IPS-18a (cell line): Measurements from ENCODE around the gene MAP3K2.

Experiments used
- H3K27ac ChIP-seq: one replicate; pipeline ENCODE4 v1.5.1; 2013; ENCODE audit warnings: low read length
- H3K27me3 ChIP-seq: one replicate; pipeline ENCODE4 v1.6.1; 2013; ENCODE audit warnings: mild to moderate bottlenecking, low read length; ENCODE audit not compliant: control insufficient read depth, insufficient read depth
- H3K36me3 ChIP-seq: one replicate; pipeline ENCODE4 v1.6.1; 2013; ENCODE audit warnings: low read depth, low read length; ENCODE audit not compliant: control insufficient read depth
- H3K4me1 ChIP-seq: one replicate; pipeline ENCODE4 v1.6.1; 2013; ENCODE audit warnings: low read depth, low read length; ENCODE audit not compliant: control insufficient read depth
- H3K4me3 ChIP-seq: one replicate; pipeline ENCODE4 v1.5.1; 2013; ENCODE audit warnings: low read length
- H3K9ac ChIP-seq: one replicate; pipeline ENCODE4 v1.6.1; 2013; ENCODE audit warnings: mild to moderate bottlenecking, low read length, moderate library complexity
- H3K9me3 ChIP-seq: one replicate; pipeline ENCODE4 v1.6.1; 2013; ENCODE audit warnings: low read depth, low read length; ENCODE audit not compliant: control insufficient read depth

MAP3K2 gene

DNA sequence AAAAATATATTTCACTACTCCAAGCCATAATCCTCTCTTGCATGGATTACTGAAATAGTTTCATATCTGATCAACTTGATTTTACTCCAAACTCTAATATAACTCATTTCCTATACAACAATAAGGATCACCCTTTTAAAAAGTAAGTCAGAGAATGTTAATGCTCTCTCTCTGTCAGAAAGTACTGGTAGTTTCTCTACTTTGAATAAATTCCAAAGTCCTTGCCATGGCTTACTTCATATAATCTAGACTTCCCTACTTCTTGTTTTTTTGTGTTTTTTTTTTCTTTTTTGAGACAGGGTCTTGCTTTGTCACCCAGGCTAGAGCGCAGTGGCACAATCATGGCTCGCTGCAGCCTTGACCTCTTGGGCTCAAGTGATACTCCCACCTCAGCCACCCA is 36.2 kb downstream of the MAP3K2 start:
- Histone ChIP-seq H3K4me1 (no peaks in the 10 kb centered on the region), H3K27me3 (no peaks in the 10 kb centered on the region), H3K36me3 (no peaks in the 10 kb centered on the region), H3K4me3 (no peak overlapping the region), H3K27ac (no peak overlapping the region), H3K9me3 (no peaks in the 10 kb centered on the region), H3K9ac (no peak overlapping the region)

DNA sequence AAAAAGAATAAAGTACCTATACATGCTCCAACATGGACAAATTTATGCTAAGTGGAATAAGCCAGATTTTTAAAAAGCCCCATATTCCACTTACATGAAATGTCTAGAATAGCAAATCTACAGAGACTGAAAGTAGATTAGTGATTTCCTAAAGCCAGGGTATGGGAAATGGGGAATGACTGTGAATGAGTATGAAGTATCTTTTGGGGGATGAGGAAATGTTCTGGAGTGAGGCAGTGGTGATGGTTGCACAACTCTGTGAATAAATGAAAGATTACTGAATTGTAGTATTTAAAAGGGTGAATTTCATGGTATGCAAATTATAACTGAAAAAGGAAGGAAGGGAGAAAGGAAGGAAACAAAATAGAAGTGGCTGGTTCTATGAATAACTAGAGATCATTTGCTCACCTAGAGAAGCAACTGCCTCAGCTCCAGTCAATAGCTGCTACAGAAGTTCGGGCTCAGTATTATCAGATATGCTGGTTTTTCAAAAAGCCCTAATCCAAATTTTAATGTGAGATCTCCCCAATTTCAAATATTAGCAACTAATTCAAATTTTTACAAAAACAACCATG is 39.3 kb downstream of the MAP3K2 start:
- no peak overlapping the region for H3K27ac ChIP-seq
- no peaks in the 10 kb centered on the region for H3K9me3 ChIP-seq
- no peak overlapping the region for H3K4me3 ChIP-seq
- H3K36me3 ChIP-seq = no peaks in the 10 kb centered on the region
- H3K27me3 ChIP-seq = no peaks in the 10 kb centered on the region
- H3K4me1 ChIP-seq = no peaks in the 10 kb centered on the region
- H3K9ac ChIP-seq = no peak overlapping the region

DNA sequence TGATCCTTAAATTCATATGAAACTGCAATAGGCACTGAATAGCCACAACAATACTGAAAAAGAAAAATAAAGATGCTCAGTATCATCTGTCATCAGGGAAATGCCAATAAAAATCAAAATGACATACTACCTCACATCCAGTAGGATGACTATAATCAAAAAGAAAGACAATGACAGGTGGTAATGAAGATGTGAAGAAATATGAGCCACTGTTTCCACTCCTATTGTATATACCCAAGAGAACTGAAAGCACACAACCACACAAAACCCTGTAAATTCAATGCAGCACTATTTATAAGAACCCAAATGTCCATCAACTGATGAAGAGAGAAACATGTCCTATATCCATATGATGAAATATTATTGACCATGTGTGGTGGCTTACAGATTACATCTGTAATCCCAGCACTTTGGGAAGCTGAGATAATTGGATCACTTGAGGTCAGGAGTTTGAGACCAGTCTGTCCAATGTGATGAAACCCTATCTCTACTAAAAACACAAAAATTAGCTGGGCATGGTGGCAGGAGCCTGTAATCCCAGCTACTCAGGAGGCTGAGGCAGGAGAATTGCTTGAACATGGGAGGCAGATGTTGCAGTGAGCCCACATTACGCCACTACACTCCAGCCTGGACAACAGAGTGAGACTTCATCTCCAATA is 39.9 kb downstream of the MAP3K2 start:
- Histone ChIP-seq H3K9ac (no peak overlapping the region), H3K27me3 (no peaks in the 10 kb centered on the region), H3K36me3 (no peaks in the 10 kb centered on the region), H3K27ac (no peak overlapping the region), H3K9me3 (no peaks in the 10 kb centered on the region), H3K4me1 (no peaks in the 10 kb centered on the region), H3K4me3 (no peak overlapping the region)

DNA sequence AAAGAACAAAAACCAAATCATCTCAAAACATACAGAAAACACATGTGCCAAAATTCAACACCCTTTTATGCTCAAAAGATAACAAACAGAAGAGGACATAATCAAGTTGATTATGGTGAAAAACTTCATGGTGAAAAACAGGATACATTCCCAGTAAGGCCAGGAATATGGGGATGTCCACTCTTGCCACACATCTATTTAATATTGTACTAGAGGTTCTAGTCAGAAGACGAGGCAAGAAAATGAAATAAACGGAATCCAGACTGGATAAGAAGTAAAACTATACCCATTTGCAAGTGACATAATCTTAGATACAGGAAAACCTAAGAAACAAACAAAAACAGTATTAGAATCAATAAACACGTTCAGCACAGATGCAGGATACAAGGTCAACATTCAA is 40.8 kb downstream of the MAP3K2 start:
- Histone ChIP-seq H3K36me3 (no peaks in the 10 kb centered on the region), H3K9me3 (no peaks in the 10 kb centered on the region), H3K9ac (no peak overlapping the region), H3K4me3 (no peak overlapping the region), H3K4me1 (no peaks in the 10 kb centered on the region), H3K27me3 (no peaks in the 10 kb centered on the region), H3K27ac (no peak overlapping the region)

DNA sequence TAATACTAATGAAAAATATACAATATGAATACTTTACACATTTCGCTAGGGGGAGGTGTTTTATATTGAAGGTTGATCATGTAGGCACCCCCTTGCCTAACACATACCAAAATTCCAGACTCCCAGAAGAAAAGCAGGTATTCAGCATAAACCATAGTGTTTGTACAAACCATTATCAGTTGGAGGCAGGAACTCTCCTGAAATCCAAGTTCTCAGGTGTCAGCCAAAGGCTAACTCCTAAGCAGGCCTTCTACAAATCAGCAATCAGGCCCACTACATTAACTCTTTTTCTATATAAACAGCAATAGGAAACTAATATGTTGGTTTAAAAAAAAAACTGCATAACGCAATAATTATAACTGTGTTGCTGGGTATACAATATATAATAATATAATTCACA is 44.5 kb downstream of the MAP3K2 start:
- no peak overlapping the region for H3K9ac ChIP-seq
- no peak overlapping the region for H3K27ac ChIP-seq
- H3K4me1 ChIP-seq = no peaks in the 10 kb centered on the region
- no peak overlapping the region for H3K4me3 ChIP-seq
- no peaks in the 10 kb centered on the region for H3K9me3 ChIP-seq
- peaks cover 3% of the 10 kb centered on the region for H3K36me3 ChIP-seq
- H3K27me3 ChIP-seq = no peaks in the 10 kb centered on the region

DNA sequence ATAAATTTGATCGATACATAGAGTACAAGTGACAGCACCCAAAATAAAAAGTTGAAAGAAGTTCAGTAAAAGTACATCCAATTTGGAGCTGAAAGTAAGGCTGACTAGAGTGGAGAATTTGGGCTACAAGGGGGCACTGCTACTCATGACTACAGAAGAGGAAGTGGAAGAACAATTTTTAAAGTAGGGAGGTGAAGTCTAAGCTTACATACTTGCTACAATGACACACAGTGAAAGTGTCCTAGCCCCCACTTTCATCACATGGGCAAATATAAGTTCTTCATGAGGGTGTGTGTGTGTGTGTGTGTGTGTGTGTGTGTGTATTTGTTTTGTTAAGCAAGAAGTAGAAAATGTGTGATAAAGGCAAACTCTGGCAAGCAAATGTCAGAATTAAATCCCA is 45.7 kb downstream of the MAP3K2 start:
- no peak overlapping the region for H3K4me3 ChIP-seq
- no peaks in the 10 kb centered on the region for H3K4me1 ChIP-seq
- no peaks in the 10 kb centered on the region for H3K9me3 ChIP-seq
- peaks cover 3% of the 10 kb centered on the region for H3K36me3 ChIP-seq
- no peak overlapping the region for H3K9ac ChIP-seq
- H3K27me3 ChIP-seq = no peaks in the 10 kb centered on the region
- H3K27ac ChIP-seq = no peak overlapping the region

DNA sequence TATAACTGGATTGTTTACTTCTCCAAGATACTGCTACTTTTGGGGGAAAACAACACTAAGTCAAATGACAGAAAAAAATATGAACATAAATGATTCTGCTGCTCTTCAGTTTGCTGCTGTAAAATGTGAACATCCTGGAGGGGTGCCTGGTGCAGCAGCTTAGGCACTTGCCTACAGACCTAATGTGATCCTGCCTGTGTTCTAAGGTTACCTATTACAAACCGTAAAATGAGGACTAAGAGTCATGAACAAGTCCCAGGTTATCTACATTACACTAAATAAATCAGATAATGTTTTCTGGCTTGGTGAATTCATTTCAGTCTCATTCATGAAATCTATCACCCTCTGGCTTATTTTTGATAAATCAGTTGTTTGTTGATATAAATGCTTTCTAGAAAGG is 55.4 kb downstream of the MAP3K2 start:
- no peaks in the 10 kb centered on the region for H3K4me1 ChIP-seq
- peaks cover 7% of the 10 kb centered on the region for H3K36me3 ChIP-seq
- H3K4me3 ChIP-seq = no peak overlapping the region
- no peaks in the 10 kb centered on the region for H3K27me3 ChIP-seq
- no peaks in the 10 kb centered on the region for H3K9me3 ChIP-seq
- no peak overlapping the region for H3K27ac ChIP-seq
- no peak overlapping the region for H3K9ac ChIP-seq

DNA sequence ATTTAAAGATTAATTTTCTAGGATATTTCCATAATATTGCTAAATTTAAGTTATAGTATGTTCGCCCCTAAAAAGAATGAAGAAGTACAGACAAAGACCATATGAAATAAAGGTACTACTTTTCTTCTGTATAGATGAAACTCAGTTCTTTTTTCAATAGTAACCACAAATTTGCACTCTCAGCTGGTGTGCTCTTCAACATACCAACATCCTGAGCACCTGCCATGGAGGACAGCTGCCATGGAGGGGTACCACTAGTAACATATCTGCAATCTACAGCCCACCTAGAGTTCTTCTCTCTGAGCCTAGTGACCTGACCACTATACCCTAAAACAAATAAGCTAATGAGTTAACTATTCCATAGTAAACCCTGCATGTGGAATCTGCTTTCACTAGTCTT is 57.0 kb downstream of the MAP3K2 start:
- no peak overlapping the region for H3K27ac ChIP-seq
- H3K36me3 ChIP-seq = peaks cover 7% of the 10 kb centered on the region
- no peaks in the 10 kb centered on the region for H3K27me3 ChIP-seq

DNA sequence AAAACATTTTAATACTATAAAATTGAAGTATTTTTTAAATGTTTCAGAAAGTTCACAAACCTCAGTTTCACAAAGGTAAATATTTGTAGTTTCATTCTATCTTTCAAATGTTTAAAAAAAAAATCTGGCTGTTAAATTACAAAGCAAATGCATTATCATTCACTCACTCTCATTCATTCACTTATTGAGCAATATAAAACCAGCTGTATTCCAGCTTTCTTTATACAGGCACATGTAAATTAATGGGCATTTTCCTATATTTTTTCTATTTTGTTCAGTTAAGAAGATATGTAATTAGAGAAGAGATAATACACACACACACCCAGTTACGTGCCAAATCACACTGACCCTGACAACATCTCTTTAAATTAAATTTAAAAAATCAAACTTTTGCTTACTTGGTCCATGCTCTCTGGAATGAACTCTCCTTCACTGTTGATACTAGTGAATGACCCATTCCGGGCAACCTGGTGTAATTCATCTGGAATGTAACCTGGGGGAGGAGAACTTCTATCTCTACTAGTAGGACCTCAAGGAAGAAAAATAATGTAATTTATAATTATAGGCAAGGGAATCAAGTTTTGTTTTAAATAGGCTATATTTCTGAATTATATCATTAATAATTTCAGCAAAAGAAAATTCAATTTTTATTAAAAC is 61.4 kb downstream of the MAP3K2 start:
- no peak overlapping the region for H3K27ac ChIP-seq
- no peak overlapping the region for H3K9ac ChIP-seq
- no peaks in the 10 kb centered on the region for H3K27me3 ChIP-seq
- H3K9me3 ChIP-seq = no peaks in the 10 kb centered on the region
- peaks cover 14% of the 10 kb centered on the region for H3K36me3 ChIP-seq
- no peak overlapping the region for H3K4me3 ChIP-seq
- no peaks in the 10 kb centered on the region for H3K4me1 ChIP-seq

More for the DNA sequence above, 57.0 kb downstream of the MAP3K2 start:
- Histone ChIP-seq H3K9me3 (no peaks in the 10 kb centered on the region), H3K4me3 (no peak overlapping the region), H3K4me1 (no peaks in the 10 kb centered on the region), H3K9ac (no peak overlapping the region)

DNA sequence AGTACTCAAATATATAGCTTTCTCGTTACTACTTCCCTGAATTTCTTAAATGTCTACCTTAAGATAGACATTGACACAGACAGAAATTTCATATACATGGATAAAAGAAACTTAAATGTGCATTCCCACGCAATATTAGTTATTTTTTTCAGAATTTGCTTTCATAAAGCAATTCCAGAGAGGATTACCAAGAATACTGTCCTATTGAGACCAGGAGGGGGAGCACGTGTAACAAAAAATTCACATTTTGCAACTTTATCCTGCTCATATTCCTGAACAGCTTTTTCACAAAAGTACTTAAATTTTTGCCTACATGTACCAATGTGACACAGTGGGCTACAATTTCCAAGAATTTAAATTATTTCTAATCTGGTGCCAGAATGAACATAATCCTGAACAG is 63.1 kb downstream of the MAP3K2 start:
- Histone ChIP-seq H3K27me3 (no peaks in the 10 kb centered on the region), H3K9me3 (no peaks in the 10 kb centered on the region), H3K36me3 (peaks cover 14% of the 10 kb centered on the region), H3K27ac (no peak overlapping the region), H3K4me3 (no peak overlapping the region), H3K4me1 (no peaks in the 10 kb centered on the region), H3K9ac (no peak overlapping the region)

DNA sequence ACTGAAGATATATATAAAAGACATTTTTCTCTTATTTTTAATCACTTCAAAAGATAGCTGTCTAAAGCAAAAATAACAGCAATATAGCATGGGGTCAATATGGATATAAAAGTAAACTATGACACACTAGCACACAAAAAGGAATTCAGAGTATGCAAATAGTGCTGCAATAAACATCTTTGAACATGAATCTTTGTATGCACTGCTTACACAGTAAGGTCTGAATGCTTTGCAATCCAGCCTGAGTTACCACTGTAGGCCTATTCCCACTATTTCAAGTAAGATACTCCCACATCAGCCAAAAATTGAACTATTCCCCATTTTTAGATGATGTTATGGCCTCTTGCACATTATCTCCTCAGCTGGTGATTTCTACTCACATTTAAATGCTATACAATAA is 66.5 kb downstream of the MAP3K2 start:
- Histone ChIP-seq H3K9ac (no peak overlapping the region), H3K36me3 (peaks cover 24% of the 10 kb centered on the region), H3K9me3 (no peaks in the 10 kb centered on the region), H3K27ac (no peak overlapping the region), H3K4me3 (no peak overlapping the region), H3K27me3 (no peaks in the 10 kb centered on the region), H3K4me1 (no peaks in the 10 kb centered on the region)
